Measurements from ENCODE around the gene FUT8. TPM values are rescaled to one million over a fixed set of nuclear protein-coding genes. Genes with fewer than 3 reads are reported as not detected.

The FUT8 gene
- total RNA-seq, 1 experiment from 2014 or later: 129 TPM

DNA sequence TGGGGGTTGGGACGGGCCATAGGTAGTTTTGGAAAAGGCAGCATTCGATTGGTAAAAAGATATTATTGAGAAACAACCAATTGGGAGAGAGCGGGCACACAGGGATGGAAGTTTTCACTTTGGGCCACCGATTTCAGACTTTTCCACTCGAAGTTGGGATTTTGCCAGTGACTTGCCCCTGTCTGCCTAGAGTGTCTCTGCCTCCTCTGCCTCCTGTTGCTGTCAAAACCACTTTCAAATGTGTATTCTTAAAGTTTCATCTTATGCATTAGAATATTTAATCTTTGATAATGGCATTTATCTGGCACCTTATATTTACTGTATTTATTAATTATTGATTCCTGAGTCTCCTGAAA is 182.3 kb downstream of the FUT8 start:
- H3K4me3 Mint-ChIP-seq (ENCODE audit: low read depth, unreplicated experiment): no peak overlapping the region
- peaks cover 8% of the 10 kb centered on the region for H3K4me1 Mint-ChIP-seq (ENCODE audit: low read depth, unreplicated experiment)
- H3K27ac Mint-ChIP-seq (ENCODE audit: unreplicated experiment): no peak overlapping the region
- BruUV-seq (replicated peaks): no TSS peak
- DNase-seq: no peak
- H3K36me3 Mint-ChIP-seq (ENCODE audit: insufficient read depth, unreplicated experiment): no peaks in the 10 kb centered on the region
- CTCF ChIA-PET: no interaction called here
- TF ChIP-seq, protein P1, sequence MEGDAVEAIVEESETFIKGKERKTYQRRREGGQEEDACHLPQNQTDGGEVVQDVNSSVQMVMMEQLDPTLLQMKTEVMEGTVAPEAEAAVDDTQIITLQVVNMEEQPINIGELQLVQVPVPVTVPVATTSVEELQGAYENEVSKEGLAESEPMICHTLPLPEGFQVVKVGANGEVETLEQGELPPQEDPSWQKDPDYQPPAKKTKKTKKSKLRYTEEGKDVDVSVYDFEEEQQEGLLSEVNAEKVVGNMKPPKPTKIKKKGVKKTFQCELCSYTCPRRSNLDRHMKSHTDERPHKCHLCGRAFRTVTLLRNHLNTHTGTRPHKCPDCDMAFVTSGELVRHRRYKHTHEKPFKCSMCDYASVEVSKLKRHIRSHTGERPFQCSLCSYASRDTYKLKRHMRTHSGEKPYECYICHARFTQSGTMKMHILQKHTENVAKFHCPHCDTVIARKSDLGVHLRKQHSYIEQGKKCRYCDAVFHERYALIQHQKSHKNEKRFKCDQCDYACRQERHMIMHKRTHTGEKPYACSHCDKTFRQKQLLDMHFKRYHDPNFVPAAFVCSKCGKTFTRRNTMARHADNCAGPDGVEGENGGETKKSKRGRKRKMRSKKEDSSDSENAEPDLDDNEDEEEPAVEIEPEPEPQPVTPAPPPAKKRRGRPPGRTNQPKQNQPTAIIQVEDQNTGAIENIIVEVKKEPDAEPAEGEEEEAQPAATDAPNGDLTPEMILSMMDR (IDR thresholded peaks at IDR 0.05; ENCODE audit: unreplicated experiment): no peak
- intact Hi-C loops (cut with micrococcal nuclease; ENCODE audit: unreplicated experiment): no loop called here
- H3K27me3 Mint-ChIP-seq (ENCODE audit: unreplicated experiment): no peaks in the 10 kb centered on the region
- no peaks in the 10 kb centered on the region for H3K9me3 Mint-ChIP-seq (ENCODE audit: low read depth, unreplicated experiment)

DNA sequence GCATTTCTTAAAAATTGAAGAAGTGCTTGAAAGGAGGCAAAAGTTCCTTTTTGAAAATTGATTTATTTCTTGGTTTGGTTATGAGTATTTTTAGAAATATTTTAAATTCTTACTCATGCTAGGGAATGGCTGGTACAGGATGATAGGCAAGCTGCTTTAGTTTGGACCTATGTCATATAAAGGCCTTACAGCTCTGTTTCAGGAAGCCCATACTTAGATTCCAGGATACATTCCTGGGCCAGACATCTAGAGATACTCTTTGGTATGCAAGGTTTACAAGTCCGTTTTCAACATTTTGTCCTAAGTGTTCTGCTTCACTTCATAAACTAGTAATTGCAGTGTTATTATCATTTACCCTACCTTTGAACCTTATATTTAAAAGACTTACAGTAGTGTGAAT is 186.8 kb downstream of the FUT8 start:
- no TSS peak for BruUV-seq (replicated peaks)
- CTCF ChIA-PET: interaction anchor here (0.5 kb wide), 1 partner anchor 233 kb away, joined by 4 read pairs; no protein-coding TSS in a partner anchor
- no peak for DNase-seq
- intact Hi-C loops (cut with micrococcal nuclease; ENCODE audit: unreplicated experiment): no loop called here
- Mint-ChIP-seq H3K27me3 (ENCODE audit: unreplicated experiment) (no peaks in the 10 kb centered on the region), H3K9me3 (ENCODE audit: low read depth, unreplicated experiment) (no peaks in the 10 kb centered on the region), H3K27ac (ENCODE audit: unreplicated experiment) (no peak overlapping the region), H3K4me3 (ENCODE audit: low read depth, unreplicated experiment) (no peak overlapping the region), H3K36me3 (ENCODE audit: insufficient read depth, unreplicated experiment) (no peaks in the 10 kb centered on the region), H3K4me1 (ENCODE audit: low read depth, unreplicated experiment) (peaks cover 11% of the 10 kb centered on the region)
- TF ChIP-seq, protein P1 (IDR thresholded peaks at IDR 0.05; ENCODE audit: unreplicated experiment): no peak

DNA sequence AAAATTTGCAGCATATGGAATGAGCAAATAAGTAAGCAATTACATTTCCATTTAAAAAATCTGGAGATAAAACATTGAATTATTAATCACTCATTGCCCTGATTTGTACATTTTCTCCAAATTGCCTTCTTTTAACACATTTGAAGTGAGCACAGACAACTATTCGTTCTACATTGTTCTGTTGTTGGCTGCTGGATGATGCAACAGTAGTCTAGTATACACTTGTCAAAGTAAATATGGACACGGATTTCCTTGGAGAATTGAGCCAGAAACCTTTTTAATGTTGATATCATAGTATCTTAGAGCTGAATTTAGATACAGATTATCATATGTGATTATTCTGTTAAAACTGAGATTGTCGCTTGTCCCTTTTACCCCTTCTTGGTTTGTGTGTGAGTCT is 188.2 kb downstream of the FUT8 start:
- no peaks in the 10 kb centered on the region for H3K27me3 Mint-ChIP-seq (ENCODE audit: unreplicated experiment)
- no peak for DNase-seq
- H3K4me3 Mint-ChIP-seq (ENCODE audit: low read depth, unreplicated experiment): no peak overlapping the region
- intact Hi-C loops (cut with micrococcal nuclease; ENCODE audit: unreplicated experiment): loop anchor here (10.0 kb wide), 1 partner anchor 436 kb away; no protein-coding TSS in a partner anchor
- BruUV-seq (replicated peaks): no TSS peak
- TF ChIP-seq, protein P1 (IDR thresholded peaks at IDR 0.05; ENCODE audit: unreplicated experiment): no peak
- H3K4me1 Mint-ChIP-seq (ENCODE audit: low read depth, unreplicated experiment): peaks cover 7% of the 10 kb centered on the region
- CTCF ChIA-PET: no interaction called here
- no peak overlapping the region for H3K27ac Mint-ChIP-seq (ENCODE audit: unreplicated experiment)
- no peaks in the 10 kb centered on the region for H3K36me3 Mint-ChIP-seq (ENCODE audit: insufficient read depth, unreplicated experiment)
- H3K9me3 Mint-ChIP-seq (ENCODE audit: low read depth, unreplicated experiment): no peaks in the 10 kb centered on the region

DNA sequence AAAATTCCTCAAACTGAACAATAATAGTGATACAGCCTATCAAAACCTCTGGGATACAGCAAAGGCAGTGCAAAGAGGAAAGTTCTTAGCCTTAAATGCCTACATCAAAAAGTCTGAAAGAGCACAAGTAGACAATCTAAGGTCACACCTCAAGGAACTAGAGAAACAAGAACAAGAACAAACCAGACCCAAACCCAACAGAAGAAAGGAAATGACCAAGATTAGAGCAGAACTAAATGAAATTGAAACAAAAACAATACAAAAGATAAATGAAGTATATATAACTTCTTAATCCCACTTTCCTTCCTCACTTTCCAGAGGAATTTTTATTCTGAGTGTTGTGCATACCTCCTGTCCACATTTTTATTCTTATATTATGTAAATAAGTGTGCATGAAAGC is 192.0 kb downstream of the FUT8 start:
- no peaks in the 10 kb centered on the region for H3K9me3 Mint-ChIP-seq (ENCODE audit: low read depth, unreplicated experiment)
- peaks cover 7% of the 10 kb centered on the region for H3K4me1 Mint-ChIP-seq (ENCODE audit: low read depth, unreplicated experiment)
- no peaks in the 10 kb centered on the region for H3K27me3 Mint-ChIP-seq (ENCODE audit: unreplicated experiment)
- TF ChIP-seq, protein P1 (IDR thresholded peaks at IDR 0.05; ENCODE audit: unreplicated experiment): no peak
- no TSS peak for BruUV-seq (replicated peaks)
- CTCF ChIA-PET: no interaction called here
- DNase-seq: no peak
- no peaks in the 10 kb centered on the region for H3K36me3 Mint-ChIP-seq (ENCODE audit: insufficient read depth, unreplicated experiment)
- H3K27ac Mint-ChIP-seq (ENCODE audit: unreplicated experiment): no peak overlapping the region
- no peak overlapping the region for H3K4me3 Mint-ChIP-seq (ENCODE audit: low read depth, unreplicated experiment)
- intact Hi-C loops (cut with micrococcal nuclease; ENCODE audit: unreplicated experiment): loop anchor here (10.0 kb wide), 1 partner anchor 440 kb away; no protein-coding TSS in a partner anchor

All from Calu3 (cell line).